Stomach (tissue), 9 donors: ENCODE results near the gene L1CAM. TPM values are rescaled to one million over a fixed set of nuclear protein-coding genes. Genes with fewer than 3 reads are reported as not detected.

Experiments
- DNase-seq, 2 donors: peaks; one replicate each; pipeline versions ENCODE4 v3.0.0 to v3.0.0-alpha.2; 2013 to 2019
- H3K27ac ChIP-seq, 5 donors: fragments of 200-600 bp in 4 of 5; sonication (generic) in 4 of 5; one replicate each; pipeline ENCODE4 v1.5.1; 2013 to 2019; ENCODE audit warnings: mild to moderate bottlenecking in 1 of 5, moderate library complexity in 1 of 5
- H3K27me3 ChIP-seq, 3 donors: fragments of 200-600 bp; sonication (generic); one replicate each; pipeline ENCODE4 v1.5.1; 2017 to 2019; ENCODE audit warnings: mixed run types in 1 of 3
- H3K36me3 ChIP-seq, 4 donors: fragments of 200-600 bp; sonication (generic); 1 replicate in 3 of 4; 2 replicates in 1 of 4; pipeline ENCODE4 v1.5.1; 2016 to 2019
- H3K4me1 ChIP-seq, 4 donors: fragments of 200-600 bp; sonication (generic); one replicate each; pipeline ENCODE4 v1.5.1; 2016 to 2019
- H3K4me3 ChIP-seq, 4 donors: fragments of 200-600 bp; sonication (generic) in 3 of 4; one replicate each; pipeline ENCODE4 v1.5.1; 2016 to 2019; ENCODE audit warnings: mild to moderate bottlenecking in 1 of 4
- H3K9me3 ChIP-seq, 4 donors: fragments of 200-600 bp; sonication (generic); one replicate each; pipeline ENCODE4 v1.5.1; 2016 to 2019
- EP300 ChIP-seq: sonication (generic); formaldehyde crosslinking; IDR thresholded peaks from one replicate; pipeline ENCODE4 v1.6.1; 2017; ENCODE audit warnings: antibody characterized with exemption
- POLR2A ChIP-seq, 4 donors: fragments of 450-650 bp; IDR thresholded peaks; one replicate each; pipeline ENCODE4 v1.6.1; 2016; ENCODE audit warnings: antibody characterized with exemption in 4 of 4, control low read depth in 2 of 4, mild to moderate bottlenecking in 1 of 4, moderate library complexity in 1 of 4
- POLR2AphosphoS5 ChIP-seq, 3 donors: sonication (generic); formaldehyde crosslinking; IDR thresholded peaks; one replicate each; pipeline ENCODE4 v1.6.1; 2016; ENCODE audit warnings: antibody characterized with exemption in 3 of 3
- WGBS, 5 donors: extraction: QIAGEN DNeasy Blood & Tissue Kit in 3 of 5; methylation state at CpG; one replicate each; pipeline versions ENCODE4 v1.1.5 to v1.1.7; 2013 to 2018; 5-methylcytosine and 5-hydroxymethylcytosine counted together
- intact Hi-C: fragments of 100-400 bp; cut with DNase I; formaldehyde crosslinking; loops from one replicate; pipeline ENCODE4 v1.15.1; 2023; ENCODE audit warnings: low total_unique reads
- polyA plus RNA-seq, 3 donors: library from polyadenylated mRNA; stranded (reverse); fragments of 200-250 nt; gene quantifications; one replicate each; pipeline ENCODE4 v1.2.3, GENCODE V29; 2013
- total RNA-seq, 5 donors: library from RNA; depleted of rRNA; stranded (reverse); fragments of >200 nt; gene quantifications; one replicate each; pipeline versions ENCODE4 v1.1.0 to v1.2.3, GENCODE V29; 2014 to 2016
- TF ChIP-seq, protein P1 (sequence below), 7 experiments: fragments of 450-650 bp in 4 of 7; fragments of 200-600 bp in 3 of 7; sonication (generic) in 3 of 7; IDR thresholded peaks; one replicate each; pipeline ENCODE4 v1.5.1; 2016 to 2019; ENCODE audit warnings: antibody characterized with exemption in 7 of 7, control low read depth in 2 of 7, mild to moderate bottlenecking in 1 of 7
- donor health status: healthy with polysubstance abuse.
- donor health status: Bipolar disorder and iron deficiency.
- donor health status: healthy.

L1CAM gene
- total and polyA plus RNA-seq, 8 donors = under 0.01 to 19.1 (median 2.7) TPM

DNA sequence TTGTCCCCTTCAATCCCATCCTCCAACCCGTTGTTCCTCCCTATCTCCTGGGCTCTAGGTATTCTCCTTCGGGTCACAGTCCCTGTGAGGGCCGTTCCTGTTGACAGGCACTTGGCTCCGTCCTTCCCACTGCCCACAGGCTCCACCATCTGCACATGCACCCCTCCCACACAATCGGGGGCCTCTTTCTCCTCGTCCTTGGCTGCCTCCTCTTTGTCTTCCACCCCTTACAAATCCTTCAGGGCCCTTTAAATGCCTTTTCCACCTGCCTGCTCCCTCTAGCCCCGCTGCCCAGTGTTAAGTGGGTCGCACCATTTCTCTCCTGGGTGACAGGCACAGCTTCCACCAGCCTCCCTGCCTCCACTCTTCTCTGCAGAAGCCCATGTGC is 15.8 kb upstream of the L1CAM start:
- peaks cover 0 to 24% (median 0%) of the 10 kb centered on the region in 3 donors for H3K27me3 ChIP-seq
- no peak overlapping the region for H3K4me3 ChIP-seq
- peaks cover 0 to 28% (median 9%) of the 10 kb centered on the region in 4 donors for H3K4me1 ChIP-seq
- no peak for TF ChIP-seq EP300
- TF ChIP-seq POLR2AphosphoS5 (IDR thresholded peaks at IDR 0.05) = no peak
- TF ChIP-seq, protein P1, sequence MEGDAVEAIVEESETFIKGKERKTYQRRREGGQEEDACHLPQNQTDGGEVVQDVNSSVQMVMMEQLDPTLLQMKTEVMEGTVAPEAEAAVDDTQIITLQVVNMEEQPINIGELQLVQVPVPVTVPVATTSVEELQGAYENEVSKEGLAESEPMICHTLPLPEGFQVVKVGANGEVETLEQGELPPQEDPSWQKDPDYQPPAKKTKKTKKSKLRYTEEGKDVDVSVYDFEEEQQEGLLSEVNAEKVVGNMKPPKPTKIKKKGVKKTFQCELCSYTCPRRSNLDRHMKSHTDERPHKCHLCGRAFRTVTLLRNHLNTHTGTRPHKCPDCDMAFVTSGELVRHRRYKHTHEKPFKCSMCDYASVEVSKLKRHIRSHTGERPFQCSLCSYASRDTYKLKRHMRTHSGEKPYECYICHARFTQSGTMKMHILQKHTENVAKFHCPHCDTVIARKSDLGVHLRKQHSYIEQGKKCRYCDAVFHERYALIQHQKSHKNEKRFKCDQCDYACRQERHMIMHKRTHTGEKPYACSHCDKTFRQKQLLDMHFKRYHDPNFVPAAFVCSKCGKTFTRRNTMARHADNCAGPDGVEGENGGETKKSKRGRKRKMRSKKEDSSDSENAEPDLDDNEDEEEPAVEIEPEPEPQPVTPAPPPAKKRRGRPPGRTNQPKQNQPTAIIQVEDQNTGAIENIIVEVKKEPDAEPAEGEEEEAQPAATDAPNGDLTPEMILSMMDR (IDR thresholded peaks at IDR 0.05) = no peak
- TF ChIP-seq POLR2A (IDR thresholded peaks at IDR 0.05) = no peak
- intact Hi-C loops = no loop called here
- H3K9me3 ChIP-seq = peaks cover 0 to 7% (median 0%) of the 10 kb centered on the region in 4 donors
- no peak overlapping the region for H3K27ac ChIP-seq
- H3K36me3 ChIP-seq = no peaks in the 10 kb centered on the region
- WGBS, 5 donors = 53 to 71% (median 65%) methylated on average over 8 of the region's 8 CpGs
- no peak for DNase-seq

DNA sequence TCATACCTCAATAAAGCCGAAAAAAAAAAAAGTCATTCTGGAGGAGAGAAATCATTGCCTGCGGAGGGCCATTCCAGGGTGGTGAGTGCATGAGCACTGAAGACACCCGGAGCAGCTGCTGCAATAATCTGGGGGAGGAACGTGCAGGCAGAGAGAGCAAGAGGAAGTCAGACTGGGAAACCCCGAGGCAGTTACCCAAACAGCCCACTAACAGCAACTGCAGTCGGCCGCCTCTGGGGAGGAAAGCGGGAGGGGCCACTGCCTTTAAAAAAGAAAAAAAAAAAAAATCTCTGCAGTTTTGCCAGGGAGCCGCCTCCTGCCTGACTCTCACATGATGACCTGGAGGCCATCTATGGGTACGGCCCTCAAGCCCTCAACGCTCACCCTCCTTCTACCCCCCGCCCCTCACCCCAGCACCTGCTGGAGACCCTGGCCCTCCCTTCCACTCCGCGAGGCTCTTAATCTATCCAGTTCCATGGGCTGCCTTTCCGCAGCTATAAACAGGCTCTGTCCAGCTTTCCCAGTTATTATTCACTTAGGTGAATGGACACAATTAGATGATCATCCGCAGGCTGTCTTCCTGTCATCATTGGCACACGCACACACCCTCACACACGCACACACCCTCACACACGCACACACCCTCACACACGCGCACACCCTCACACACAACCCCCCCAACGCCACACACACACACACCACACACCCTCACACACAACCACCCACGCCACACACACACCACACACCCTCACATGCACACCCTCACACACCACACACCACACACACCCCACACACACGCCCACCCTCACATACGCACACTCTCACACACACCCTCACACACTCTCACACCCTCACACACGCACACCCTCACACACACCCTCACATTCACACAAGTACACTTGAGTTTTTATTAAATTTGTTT is 15.1 kb upstream of the L1CAM start:
- peak overlapping the region in 1 of 5 donors; percentile 14 for H3K27ac ChIP-seq
- WGBS, 5 donors = 36 to 55% (median 36%) methylated on average over 19 to 26 of the region's 26 CpGs
- peaks cover 0 to 8% (median 3%) of the 10 kb centered on the region in 4 donors for H3K9me3 ChIP-seq
- intact Hi-C loops = no loop called here
- H3K27me3 ChIP-seq = peaks cover 0 to 21% (median 0%) of the 10 kb centered on the region in 3 donors
- DNase-seq = peak; percentile 30 to 81
- no peak for TF ChIP-seq EP300
- no peak for TF ChIP-seq POLR2AphosphoS5 (IDR thresholded peaks at IDR 0.05)
- TF ChIP-seq, protein P1 (IDR thresholded peaks at IDR 0.05) = no peak
- TF ChIP-seq POLR2A (IDR thresholded peaks at IDR 0.05) = no peak
- no peak overlapping the region for H3K4me3 ChIP-seq
- H3K4me1 ChIP-seq = peaks cover 0 to 28% (median 9%) of the 10 kb centered on the region in 4 donors
- H3K36me3 ChIP-seq = no peaks in the 10 kb centered on the region

DNA sequence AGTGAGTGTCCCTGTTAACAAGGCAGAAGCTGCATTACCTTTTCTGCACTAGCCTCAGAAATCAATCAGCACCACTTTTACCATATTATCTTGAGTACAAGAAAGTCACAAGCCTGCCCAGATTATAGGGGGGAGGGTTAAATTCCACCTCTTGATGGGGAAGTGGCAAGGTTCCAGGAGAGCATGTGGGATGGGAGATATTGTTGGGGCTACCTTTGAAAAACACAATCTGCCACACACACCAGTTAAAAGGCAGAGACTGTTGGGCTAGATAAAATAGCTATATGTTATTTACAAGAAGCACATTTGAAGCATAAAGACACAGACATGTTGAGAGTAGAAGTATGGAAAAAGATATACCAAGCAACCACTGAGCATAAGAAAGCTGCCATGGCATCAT is 11.9 kb upstream of the L1CAM start:
- intact Hi-C loops = no loop called here
- peak in 1 of 2 donors; percentile 1 for DNase-seq
- TF ChIP-seq, protein P1 (IDR thresholded peaks at IDR 0.05) = no peak
- TF ChIP-seq EP300 (no peak), POLR2A (IDR thresholded peaks at IDR 0.05) (no peak), POLR2AphosphoS5 (IDR thresholded peaks at IDR 0.05) (no peak)
- H3K4me1 ChIP-seq = peaks cover 0 to 12% (median 6%) of the 10 kb centered on the region in 4 donors
- H3K27me3 ChIP-seq = peaks cover 0 to 19% (median 0%) of the 10 kb centered on the region in 3 donors
- peaks cover 0 to 19% (median 8%) of the 10 kb centered on the region in 4 donors for H3K9me3 ChIP-seq
- H3K36me3 ChIP-seq = no peaks in the 10 kb centered on the region
- no peak overlapping the region for H3K27ac ChIP-seq
- no peak overlapping the region for H3K4me3 ChIP-seq

DNA sequence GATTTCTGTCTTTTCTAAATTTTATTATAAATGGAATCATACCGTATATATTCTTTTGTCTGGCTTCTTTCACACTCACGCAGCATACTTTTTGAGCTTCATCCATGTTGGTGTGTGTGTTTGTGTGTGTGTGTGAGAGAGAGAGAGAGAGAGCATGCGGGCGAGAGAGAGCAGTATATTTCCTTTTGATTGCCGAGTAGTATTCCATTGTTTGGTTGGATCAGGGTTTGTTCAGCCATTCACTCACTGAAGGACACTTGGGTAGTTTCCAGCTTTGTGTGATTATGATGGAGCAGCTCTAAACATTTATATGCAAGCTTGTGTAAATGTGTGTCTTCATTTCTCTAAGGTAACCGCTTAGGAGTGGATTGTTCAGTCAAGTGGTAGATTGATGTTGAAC is 3.1 kb upstream of the L1CAM start:
- Histone ChIP-seq H3K4me3 (no peak overlapping the region), H3K9me3 (peaks cover 0 to 8% (median 0%) of the 10 kb centered on the region in 4 donors), H3K27me3 (peaks cover 15 to 63% (median 41%) of the 10 kb centered on the region in 3 donors), H3K27ac (no peak overlapping the region), H3K36me3 (no peaks in the 10 kb centered on the region), H3K4me1 (peaks cover 0 to 13% (median 9%) of the 10 kb centered on the region in 4 donors)
- TF ChIP-seq POLR2AphosphoS5 (IDR thresholded peaks at IDR 0.05) = no peak
- no peak for DNase-seq
- intact Hi-C loops = no loop called here
- WGBS, 5 donors = 78 to 94% (median 90%) methylated on average over 6 of the region's 6 CpGs
